IMR-90 (cell line): Measurements from ENCODE around the gene EBF3. TPM values are rescaled to one million over a fixed set of nuclear protein-coding genes. Genes with fewer than 3 reads are reported as not detected.
A peak's percentile ranks its signal among the peaks of the same experiment; 100 is the strongest.

Experiments
- ATAC-seq: fragments of 200-7000 bp; cut with Tn5 transposase; 2 replicates; pipeline ENCODE4 v1.9.1; 2020; ENCODE audit warnings: low read depth, mild to moderate bottlenecking, moderate library complexity
- BruUV-seq: library from RNA; stranded (reverse); fragments of 400-500 nt; replicated peaks from 2 replicates; lab custom pipeline; 2021; lab: Mats Ljungman, UMichigan
- CTCF ChIA-PET: fragments of 300-600 bp; formaldehyde crosslinking; extraction: SDS; loops from one replicate; lab custom pipeline; 2021; ENCODE audit warnings: antibody characterized with exemption; lab: Yijun Ruan, JAX
- POLR2A ChIA-PET: fragments of 300-600 bp; sonication (Branson Sonifier 250); formaldehyde crosslinking; loops from one replicate; lab custom pipeline; 2022; ENCODE audit warnings: antibody characterized with exemption; ENCODE audit not compliant: unreplicated experiment; lab: Charles Lee
- DNase-seq: peaks from one replicate; pipeline ENCODE4 v3.0.0; 2013
- H2AFZ ChIP-seq: replicated peaks from 2 replicates; pipeline ENCODE3; 2013; ENCODE audit warnings: low read length, mild to moderate bottlenecking; ENCODE audit not compliant: poor library complexity
- H2AK5ac ChIP-seq: 2 replicates; pipeline ENCODE4 v1.6.1; 2013; ENCODE audit warnings: low read depth, low read length, inconsistent platforms
- H2AK9ac ChIP-seq: replicated peaks from 2 replicates; pipeline ENCODE3; 2013; ENCODE audit warnings: mild to moderate bottlenecking, low read depth, low read length, moderate library complexity; ENCODE audit not compliant: poor library complexity
- H2BK120ac ChIP-seq: 2 replicates; pipeline ENCODE4 v1.6.1; 2013; ENCODE audit warnings: low read depth, low read length, inconsistent platforms
- H2BK15ac ChIP-seq: 3 replicates; pipeline ENCODE4 v1.6.1; 2013; ENCODE audit warnings: low read depth, low read length, inconsistent platforms
- H2BK20ac ChIP-seq: 2 replicates; pipeline ENCODE4 v1.6.1; 2013; ENCODE audit warnings: low read depth, mild to moderate bottlenecking, inconsistent platforms, low read length, moderate library complexity
- H2BK5ac ChIP-seq: 2 replicates; pipeline ENCODE4 v1.6.1; 2013; ENCODE audit warnings: mild to moderate bottlenecking, low read depth, low read length, inconsistent platforms; ENCODE audit not compliant: poor library complexity, severe bottlenecking
- H3K14ac ChIP-seq: replicated peaks from 2 replicates; pipeline ENCODE4 v1.6.1; 2013; ENCODE audit warnings: low read depth, low read length, inconsistent platforms
- H3K18ac ChIP-seq: 2 replicates; pipeline ENCODE4 v1.6.1; 2013; ENCODE audit warnings: low read depth, low read length, control low read depth
- H3K23ac ChIP-seq: 2 replicates; pipeline ENCODE4 v1.6.1; 2013; ENCODE audit warnings: low read depth, low read length, inconsistent platforms
- H3K27ac ChIP-seq: 2 replicates; pipeline ENCODE4 v1.5.1; 2013; ENCODE audit warnings: mild to moderate bottlenecking, control low read depth, low read length; ENCODE audit not compliant: insufficient read depth
- H3K27me3 ChIP-seq: 2 replicates; pipeline ENCODE4 v1.6.1; 2013; ENCODE audit warnings: low read length; ENCODE audit not compliant: control insufficient read depth, insufficient read depth
- H3K36me3 ChIP-seq: 2 replicates; pipeline ENCODE4 v1.6.1; 2013; ENCODE audit warnings: low read length, mixed read lengths; ENCODE audit not compliant: control insufficient read depth, insufficient read depth
- H3K4ac ChIP-seq: 2 replicates; pipeline ENCODE4 v1.6.1; 2013; ENCODE audit warnings: low read depth, low read length, inconsistent platforms
- H3K4me1 ChIP-seq: 2 replicates; pipeline ENCODE4 v1.6.1; 2013; ENCODE audit warnings: low read length, mixed read lengths; ENCODE audit not compliant: control insufficient read depth, insufficient read depth
- H3K4me2 ChIP-seq: 2 replicates; pipeline ENCODE4 v1.6.1; 2013; ENCODE audit warnings: low read depth, mild to moderate bottlenecking, control low read depth, low read length, moderate library complexity
- H3K4me3 ChIP-seq: 2 replicates; pipeline ENCODE4 v1.5.1; 2013; ENCODE audit warnings: low read depth, mild to moderate bottlenecking, control low read depth, low read length, moderate library complexity; ENCODE audit not compliant: insufficient read depth
- H3K56ac ChIP-seq: 2 replicates; pipeline ENCODE4 v1.6.1; 2013; ENCODE audit warnings: low read length, inconsistent platforms; ENCODE audit not compliant: insufficient read depth; ENCODE audit errors: extremely low read depth
- H3K79me1 ChIP-seq, 2 experiments: 2 replicates each; pipeline ENCODE4 v1.6.1; 2013; ENCODE audit warnings: low read length in 2 of 2, inconsistent platforms in 1 of 2, low read depth in 1 of 2
- H3K9ac ChIP-seq: 2 replicates; pipeline ENCODE4 v1.6.1; 2013; ENCODE audit warnings: low read depth, low read length, control low read depth
- H3K9me1 ChIP-seq: 2 replicates; pipeline ENCODE4 v1.6.1; 2013; ENCODE audit warnings: low read length, inconsistent platforms; ENCODE audit not compliant: insufficient read depth
- H3K9me3 ChIP-seq: 2 replicates; pipeline ENCODE4 v1.6.1; 2013; ENCODE audit warnings: low read length; ENCODE audit not compliant: control insufficient read depth, insufficient read depth
- H4K20me1 ChIP-seq: 2 replicates; pipeline ENCODE4 v1.6.1; 2013; ENCODE audit warnings: low read length, inconsistent platforms; ENCODE audit not compliant: insufficient read depth
- H4K5ac ChIP-seq: 2 replicates; pipeline ENCODE4 v1.6.1; 2013; ENCODE audit warnings: mild to moderate bottlenecking, low read depth, low read length, control low read depth
- H4K8ac ChIP-seq, 2 experiments: 2 replicates each; pipeline ENCODE4 v1.6.1; 2013; ENCODE audit warnings: low read depth in 2 of 2, low read length in 2 of 2, control low read depth in 1 of 2, inconsistent platforms in 1 of 2
- H4K91ac ChIP-seq: 2 replicates; pipeline ENCODE4 v1.6.1; 2013; ENCODE audit warnings: low read depth, low read length, inconsistent platforms; ENCODE audit not compliant: insufficient read depth
- BHLHE40 ChIP-seq: fragments of 150-350 bp; IDR thresholded peaks from 2 replicates; pipeline ENCODE4 v1.6.1; 2016; ENCODE audit warnings: mild to moderate bottlenecking, low read depth, low read length
- CEBPB ChIP-seq: IDR thresholded peaks from 2 replicates; pipeline ENCODE4 v1.6.1; 2012; ENCODE audit warnings: low read depth, low read length, improper control_type of control experiment
- CTCF ChIP-seq: conservative IDR thresholded peaks from 2 replicates; pipeline ENCODE4 v1.5.1; 2012; ENCODE audit warnings: mild to moderate bottlenecking, low read depth, low read length, improper control_type of control experiment
- FOS ChIP-seq: fragments of 150-350 bp; IDR thresholded peaks from 2 replicates; pipeline ENCODE4 v1.6.1; 2016; ENCODE audit warnings: low read depth, low read length
- MAFK ChIP-seq: IDR thresholded peaks from 2 replicates; pipeline ENCODE4 v1.6.1; 2012; ENCODE audit warnings: low read depth, low read length, improper control_type of control experiment
- MXI1 ChIP-seq: IDR thresholded peaks from 2 replicates; pipeline ENCODE4 v1.6.1; 2012; ENCODE audit warnings: low read depth, mild to moderate bottlenecking, low read length, moderate library complexity, borderline replicate concordance
- NFE2L2 ChIP-seq: fragments of 150-350 bp; IDR thresholded peaks from 2 replicates; pipeline ENCODE4 v1.6.1; 2016; ENCODE audit warnings: low read depth, mild to moderate bottlenecking, low read length
- POLR2A ChIP-seq: IDR thresholded peaks from 2 replicates; pipeline ENCODE4 v1.6.1; 2012; ENCODE audit warnings: mild to moderate bottlenecking, low read depth, low read length
- RCOR1 ChIP-seq: IDR thresholded peaks from 2 replicates; pipeline ENCODE4 v1.6.1; 2012; ENCODE audit warnings: mild to moderate bottlenecking, low read length, improper control_type of control experiment; ENCODE audit not compliant: insufficient replicate concordance
- RFX5 ChIP-seq: IDR thresholded peaks from 2 replicates; pipeline ENCODE4 v1.8.0; 2012; ENCODE audit warnings: low read depth, mild to moderate bottlenecking, low read length, moderate library complexity
- SMC3 ChIP-seq: fragments of 150-350 bp; IDR thresholded peaks from 2 replicates; pipeline ENCODE4 v1.6.1; 2016; ENCODE audit warnings: low read depth, mild to moderate bottlenecking, antibody characterized with exemption, low read length, moderate library complexity
- USF2 ChIP-seq: fragments of 150-350 bp; IDR thresholded peaks from 2 replicates; pipeline ENCODE4 v1.6.1; 2017; ENCODE audit warnings: mild to moderate bottlenecking, antibody characterized with exemption, low read length, low read depth
- WGBS, 2 experiments: methylation state at CpG; one replicate each; pipeline versions ENCODE4 v1.1.5 to v1.1.7; 2013; ENCODE audit warnings: missing lambda C conversion rate in 2 of 2; ENCODE audit not compliant: insufficient read length in 1 of 2; ENCODE audit errors: extremely low coverage in 2 of 2; 5-methylcytosine and 5-hydroxymethylcytosine counted together
- dilution Hi-C: fragments of 300-500 bp; cut with HindIII; formaldehyde crosslinking; loops from one replicate; pipeline ENCODE4 v1.14.3; 2018; ENCODE audit warnings: low sequenced_read_pairs; ENCODE audit not compliant: unreplicated experiment
- in situ Hi-C: fragments of 300-500 bp; cut with MboI; formaldehyde crosslinking; loops from 3 replicates; pipeline ENCODE4 v1.14.3; 2019; ENCODE audit warnings: low sequenced_read_pairs, inconsistent platforms, mixed read lengths
- intact Hi-C: fragments of 100-400 bp; cut with micrococcal nuclease; formaldehyde crosslinking; loops from 2 replicates; pipeline ENCODE4 v1.10.0; 2022
- polyA plus RNA-seq, 3 experiments: library from polyadenylated mRNA; depleted of rRNA; stranded (reverse); fragments of >200 nt; gene quantifications; 2 replicates each; pipeline ENCODE4 v1.2.3, GENCODE V29; 2012; ENCODE audit warnings: low replicate concordance in 1 of 3
- total RNA-seq: library from RNA; depleted of rRNA; stranded (reverse); fragments of >200 nt; gene quantifications from 2 replicates; pipeline ENCODE4 v1.2.3, GENCODE V29; 2012
- TF ChIP-seq, protein P1 (sequence below): fragments of 150-350 bp; IDR thresholded peaks from 2 replicates; pipeline ENCODE4 v1.6.1; 2016; ENCODE audit warnings: low read depth, mild to moderate bottlenecking, low read length, moderate library complexity, borderline replicate concordance

EBF3 gene
- total and polyA plus RNA-seq, 2 of the 4 experiments (the other 2 are of a cell fraction): 0.36 to 0.70 TPM

- BruUV-seq: no TSS peak
- intact Hi-C loops (no loop called here), dilution Hi-C loops (no loop called here), in situ Hi-C loops (no loop called here)
- Histone ChIP-seq H3K23ac (no peak overlapping the region), H3K79me1 (no peaks in the 10 kb centered on the region), H3K27ac (no peak overlapping the region), H3K18ac (no peak overlapping the region), H3K9me3 (no peaks in the 10 kb centered on the region), H2AK9ac (no peak overlapping the region), H3K4me1 (no peaks in the 10 kb centered on the region), H4K8ac (no peak overlapping the region), H3K4me2 (no peak overlapping the region; the same call in 1 of the 2 replicates), H3K9ac (no peak overlapping the region), H3K4ac (no peak overlapping the region), H3K56ac (no peak overlapping the region), H2BK120ac (no peak overlapping the region), H3K9me1 (no peaks in the 10 kb centered on the region), H3K27me3 (peaks cover 79% of the 10 kb centered on the region), H2BK5ac (no peak overlapping the region), H3K4me3 (no peak overlapping the region), H4K20me1 (no peaks in the 10 kb centered on the region), H2AFZ (peak overlapping the region; percentile 58), H2AK5ac (no peak overlapping the region), H2BK20ac (no peak overlapping the region), H2BK15ac (no peak overlapping the region), H3K14ac (no peak overlapping the region), H3K36me3 (no peaks in the 10 kb centered on the region), H4K5ac (no peak overlapping the region), H4K91ac (no peak overlapping the region)
- DNase-seq (no peak), ATAC-seq (no peak)
- ChIA-PET CTCF (interaction anchor here (1.0 kb wide), 1 partner anchor 1756 kb away, joined by 3 read pairs; no protein-coding TSS in a partner anchor), POLR2A (no interaction called here)
- TF ChIP-seq FOS (no peak), RCOR1 (no peak), SMC3 (no peak), MAFK (no peak), MXI1 (no peak), CEBPB (no peak), NFE2L2 (no peak), USF2 (no peak), BHLHE40 (no peak), RFX5 (no peak), CTCF (no peak), POLR2A (no peak)
- TF ChIP-seq, protein P1, sequence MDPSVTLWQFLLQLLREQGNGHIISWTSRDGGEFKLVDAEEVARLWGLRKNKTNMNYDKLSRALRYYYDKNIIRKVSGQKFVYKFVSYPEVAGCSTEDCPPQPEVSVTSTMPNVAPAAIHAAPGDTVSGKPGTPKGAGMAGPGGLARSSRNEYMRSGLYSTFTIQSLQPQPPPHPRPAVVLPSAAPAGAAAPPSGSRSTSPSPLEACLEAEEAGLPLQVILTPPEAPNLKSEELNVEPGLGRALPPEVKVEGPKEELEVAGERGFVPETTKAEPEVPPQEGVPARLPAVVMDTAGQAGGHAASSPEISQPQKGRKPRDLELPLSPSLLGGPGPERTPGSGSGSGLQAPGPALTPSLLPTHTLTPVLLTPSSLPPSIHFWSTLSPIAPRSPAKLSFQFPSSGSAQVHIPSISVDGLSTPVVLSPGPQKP: no peak
- 17% methylated on average over 26 of the region's 62 CpGs; no CpG with 5 or more reads in 1 of the 2 experiments for WGBS, 2 experiments
Measured at GRCh38 chr10:129968020-129968852, 4.2 kb upstream of the EBF3 start.
